GM21526 (cell line): Measurements from ENCODE around the gene PCIF1.
A peak's percentile ranks its signal among the peaks of the same experiment; 100 is the strongest.
"Not testable (repeated sequence)": the region's sequence is repeated elsewhere in the genome, so short reads cannot be mapped to it uniquely, and the experiment has no call there.

ENCODE experiments used
- ATAC-seq: cut with Tn5 transposase; IDR thresholded peaks from one replicate; pipeline ENCODE4 v1.9.1; 2021; ENCODE audit warnings: moderate library complexity; ENCODE audit not compliant: unreplicated experiment, low FRiP score

Gene PCIF1

DNA sequence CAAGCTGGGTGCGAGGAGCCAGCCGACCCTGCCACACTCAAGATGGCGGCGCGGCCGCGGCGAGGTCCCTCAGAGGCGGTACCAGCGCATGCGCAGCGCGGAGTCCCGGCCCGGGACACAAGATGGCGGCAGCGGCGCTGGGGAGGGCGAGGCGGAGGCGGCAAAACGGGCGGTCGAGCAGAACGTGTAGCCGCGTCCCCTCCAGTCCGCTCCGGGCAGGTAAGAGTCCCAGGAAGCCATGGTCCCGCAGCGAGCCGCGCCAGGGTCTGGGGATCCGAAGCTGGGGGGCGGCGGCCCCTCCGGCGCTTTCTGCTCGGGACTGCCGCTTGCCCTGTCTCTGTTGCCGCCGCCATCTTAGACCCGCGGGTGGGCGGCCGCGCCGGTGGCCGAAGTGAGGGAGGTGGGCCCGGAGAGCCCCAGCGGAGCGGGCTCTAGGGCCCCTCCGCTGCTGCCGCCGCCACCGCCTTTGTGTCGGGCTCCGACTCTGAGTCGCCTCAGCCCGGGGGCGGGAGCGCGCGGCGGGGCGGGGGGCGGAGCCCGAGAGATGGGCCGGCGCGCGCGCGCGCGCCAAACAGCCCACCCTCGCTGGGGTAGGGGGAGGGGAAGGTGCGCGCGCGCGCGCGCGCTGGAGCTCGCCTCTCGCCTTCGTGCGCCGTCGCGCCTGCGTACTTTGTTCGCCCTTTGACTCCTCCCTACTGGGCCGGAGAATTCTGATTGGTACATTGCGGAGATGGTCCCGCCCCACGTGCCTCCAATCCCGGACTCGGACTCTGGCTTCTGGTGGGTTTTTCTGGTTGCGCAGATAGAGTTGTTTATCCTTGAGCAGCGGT lies at the start of gene PCIF1:
Gene PCIF1, plus strand, starts transcription at position 98 of the 830 bp plus-strand sequence. CDS start 4,317 bp downstream, outside the sequence.
- peak; percentile 60 for ATAC-seq

DNA sequence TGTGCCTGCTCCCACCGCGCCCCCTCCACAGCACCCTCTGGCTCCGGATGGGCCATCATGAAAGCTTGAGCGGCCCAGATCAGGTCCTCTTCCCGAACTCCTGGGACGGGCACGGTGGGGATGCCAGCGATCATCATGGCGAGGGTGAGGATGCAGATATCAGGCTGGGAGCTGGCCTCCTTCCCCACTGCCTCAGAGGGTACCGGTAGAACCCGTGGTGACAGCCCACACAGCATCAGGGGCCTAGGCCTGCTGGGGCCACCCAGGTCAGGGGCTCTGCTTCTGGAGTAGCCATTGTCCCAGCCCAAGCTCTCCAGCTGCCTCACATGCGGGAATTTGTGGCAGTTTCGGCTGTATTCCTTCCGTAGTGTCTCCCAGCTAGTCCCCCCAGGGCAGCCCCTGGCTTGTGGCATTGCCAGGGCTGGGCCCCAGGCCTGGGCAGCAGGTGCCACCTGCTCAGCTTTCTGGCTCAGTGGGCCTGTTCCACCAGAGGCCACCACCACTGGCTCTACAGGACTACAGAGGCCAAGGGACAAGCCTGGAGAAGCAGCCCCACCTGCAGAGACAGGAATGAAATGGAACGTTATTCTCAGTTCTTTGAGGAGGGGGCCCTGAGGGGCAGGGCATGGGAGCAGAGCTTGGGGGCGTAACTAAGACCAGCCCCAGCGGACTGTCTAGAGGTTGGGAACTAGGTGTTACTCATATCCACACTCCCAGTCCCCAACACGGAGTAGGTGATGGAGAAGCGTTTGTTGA lies 47.7 kb upstream of the PCIF1 start:
- ATAC-seq = no peak

DNA sequence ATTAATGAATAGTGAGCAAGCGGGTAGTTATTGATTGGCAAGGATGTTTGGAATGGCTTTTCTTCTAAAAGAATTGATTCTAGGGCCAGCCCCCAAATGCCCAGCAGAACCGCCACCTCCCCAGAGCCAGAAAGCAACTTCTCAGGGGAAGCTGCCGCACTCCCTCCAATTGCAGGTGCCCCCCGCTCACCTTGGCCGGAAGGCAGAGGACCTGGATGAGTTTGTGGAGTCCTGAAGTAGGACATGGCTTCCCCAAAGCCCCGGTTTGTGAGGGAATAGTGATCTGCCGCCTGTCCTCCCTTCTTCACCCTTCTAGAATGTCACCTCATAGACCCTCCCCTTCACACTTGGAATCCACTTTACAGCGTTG lies 47.2 kb upstream of the PCIF1 start, which contains the start of gene SPATA25:
Gene SPATA25, minus strand, starts transcription at position 277 of the 370 bp plus-strand sequence. Its CDS starts 32 bp downstream, at position 245.
- no peak for ATAC-seq

DNA sequence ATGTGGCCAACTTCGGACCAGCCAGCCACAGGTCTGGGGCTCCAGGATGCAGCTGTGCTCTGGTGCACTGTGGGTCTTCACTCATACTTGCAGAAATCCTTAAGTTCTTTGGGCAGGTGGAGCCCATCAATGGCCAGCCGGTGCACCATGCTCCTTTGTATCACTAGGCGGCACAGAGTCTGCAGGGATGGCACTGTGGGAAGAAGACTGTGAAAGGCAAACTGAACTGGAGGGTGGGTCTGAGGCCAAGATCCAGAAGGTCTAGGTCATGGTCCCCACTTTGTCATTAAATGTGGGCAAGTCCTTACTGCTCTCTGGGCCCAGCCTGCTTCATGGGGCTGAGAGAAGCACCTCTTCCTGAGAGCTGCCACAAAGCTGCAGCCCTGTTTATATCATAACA lies 45.8 kb upstream of the PCIF1 start:
- no peak for ATAC-seq

DNA sequence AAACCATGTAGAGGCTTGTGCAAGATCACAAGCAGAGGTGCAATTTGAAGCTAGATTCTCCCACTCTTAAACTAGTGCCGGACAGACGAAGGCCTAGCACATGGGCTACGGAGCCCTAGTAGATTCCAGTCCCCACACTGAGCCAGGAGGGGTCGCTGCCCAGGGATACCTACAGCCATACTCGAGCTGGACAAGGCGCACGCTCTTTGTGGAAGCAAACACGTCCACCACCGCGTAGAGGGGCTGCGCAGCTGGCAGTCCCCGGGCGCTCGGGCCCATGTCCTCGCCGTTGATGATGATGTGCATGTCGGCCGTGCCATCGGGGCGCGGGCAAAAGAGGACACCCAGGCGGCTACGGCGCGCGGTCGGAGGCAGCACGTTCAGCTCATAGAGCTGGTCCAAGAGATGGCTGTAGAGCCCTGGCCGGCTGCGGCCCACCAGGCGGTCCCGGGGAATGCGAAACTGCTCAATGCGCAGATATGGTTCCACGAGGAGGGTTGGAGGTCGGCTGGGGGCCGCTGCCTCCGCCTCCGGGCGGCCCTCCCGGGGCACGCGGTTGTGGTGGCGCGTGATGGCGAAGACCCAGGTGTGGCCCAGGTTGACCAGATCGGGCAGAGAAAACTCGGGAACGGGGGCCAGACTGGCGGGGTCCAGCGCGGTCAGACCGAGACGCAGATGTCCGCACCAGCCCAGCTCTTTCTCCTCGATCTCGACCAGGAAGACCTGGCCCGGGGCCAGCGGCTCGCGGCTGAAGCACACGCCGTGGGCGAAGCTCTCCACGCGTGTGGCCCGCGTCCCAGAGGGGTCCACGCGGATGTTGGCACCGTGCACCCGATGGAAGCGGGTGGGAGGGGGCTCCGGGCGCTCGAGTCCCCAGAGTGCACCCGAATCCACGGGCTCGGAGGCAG lies 44.2 kb upstream of the PCIF1 start:
- ATAC-seq = no peak

DNA sequence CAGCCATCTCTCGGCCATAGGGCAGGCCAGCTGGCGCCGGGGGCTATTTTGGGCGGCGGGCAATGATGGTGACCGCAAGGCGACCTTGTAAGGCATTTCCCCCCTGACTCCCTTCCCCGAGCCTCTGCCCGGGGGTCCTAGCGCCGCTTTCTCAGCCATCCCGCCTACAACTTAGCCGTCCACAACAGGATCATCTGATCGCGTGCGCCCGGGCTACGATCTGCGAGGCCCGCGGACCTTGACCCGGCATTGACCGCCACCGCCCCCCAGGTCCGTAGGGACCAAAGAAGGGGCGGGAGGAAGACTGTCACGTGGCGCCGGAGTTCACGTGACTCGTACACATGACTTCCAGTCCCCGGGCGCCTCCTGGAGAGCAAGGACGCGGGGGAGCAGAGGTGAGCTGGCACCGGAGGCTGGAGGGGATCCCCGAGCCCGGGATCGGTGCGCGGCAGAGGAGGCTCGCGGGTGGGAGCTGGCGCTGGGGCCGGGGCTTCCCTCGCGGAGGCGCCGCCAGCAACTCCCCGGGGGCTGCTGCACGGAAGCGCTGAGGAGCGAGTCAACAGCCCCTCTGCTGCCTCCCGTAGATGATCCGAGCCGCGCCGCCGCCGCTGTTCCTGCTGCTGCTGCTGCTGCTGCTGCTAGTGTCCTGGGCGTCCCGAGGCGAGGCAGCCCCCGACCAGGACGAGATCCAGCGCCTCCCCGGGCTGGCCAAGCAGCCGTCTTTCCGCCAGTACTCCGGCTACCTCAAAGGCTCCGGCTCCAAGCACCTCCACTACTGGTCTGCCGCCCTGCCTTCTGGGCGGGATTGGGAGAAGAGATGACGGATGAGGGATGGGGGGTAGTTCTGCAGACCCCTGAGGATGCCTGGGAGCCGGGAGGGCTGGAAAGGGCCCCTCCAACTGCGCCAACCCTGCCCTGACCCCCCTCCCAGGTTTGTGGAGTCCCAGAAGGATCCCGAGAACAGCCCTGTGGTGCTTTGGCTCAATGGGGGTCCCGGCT lies 43.2 kb upstream of the PCIF1 start, which contains the start of the genes CTSA and NEURL2:
Gene CTSA, plus strand, starts transcription at position 351 of the 999 bp plus-strand sequence. Its CDS starts 234 bp downstream, at position 585.
Gene NEURL2, minus strand, starts transcription at position 224 of the 999 bp plus-strand sequence. Its CDS starts 217 bp downstream, at position 7.
- peak; percentile 71 for ATAC-seq

DNA sequence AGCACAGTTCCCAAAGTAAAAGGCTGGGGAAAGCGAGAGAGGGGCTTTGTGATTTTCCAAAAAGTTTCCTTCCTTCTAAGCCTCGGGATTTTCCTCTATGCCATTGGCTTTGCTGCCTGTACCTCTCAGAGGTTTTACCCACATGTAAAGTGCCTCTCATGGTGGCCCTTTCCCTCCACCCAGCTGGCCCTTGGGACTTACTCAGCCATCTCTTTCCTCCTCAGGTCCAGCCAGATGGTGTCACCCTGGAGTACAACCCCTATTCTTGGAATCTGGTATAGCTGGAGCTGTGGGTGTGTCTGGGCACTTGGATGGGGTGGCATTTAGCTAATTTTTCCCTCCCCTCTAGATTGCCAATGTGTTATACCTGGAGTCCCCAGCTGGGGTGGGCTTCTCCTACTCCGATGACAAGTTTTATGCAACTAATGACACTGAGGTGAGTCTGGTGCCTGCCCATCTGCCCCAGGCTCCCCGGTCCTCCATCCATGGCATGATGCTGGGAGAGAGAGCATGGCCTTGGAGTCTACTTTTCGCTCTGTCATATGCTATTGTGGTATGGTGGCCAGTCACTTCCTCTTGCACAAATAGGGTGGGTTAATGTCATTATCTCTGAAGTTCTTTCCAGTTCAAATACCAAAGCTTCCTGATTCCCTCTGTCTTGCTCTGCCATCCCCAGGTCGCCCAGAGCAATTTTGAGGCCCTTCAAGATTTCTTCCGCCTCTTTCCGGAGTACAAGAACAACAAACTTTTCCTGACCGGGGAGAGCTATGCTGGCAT lies 42.2 kb upstream of the PCIF1 start:
- no peak for ATAC-seq

DNA sequence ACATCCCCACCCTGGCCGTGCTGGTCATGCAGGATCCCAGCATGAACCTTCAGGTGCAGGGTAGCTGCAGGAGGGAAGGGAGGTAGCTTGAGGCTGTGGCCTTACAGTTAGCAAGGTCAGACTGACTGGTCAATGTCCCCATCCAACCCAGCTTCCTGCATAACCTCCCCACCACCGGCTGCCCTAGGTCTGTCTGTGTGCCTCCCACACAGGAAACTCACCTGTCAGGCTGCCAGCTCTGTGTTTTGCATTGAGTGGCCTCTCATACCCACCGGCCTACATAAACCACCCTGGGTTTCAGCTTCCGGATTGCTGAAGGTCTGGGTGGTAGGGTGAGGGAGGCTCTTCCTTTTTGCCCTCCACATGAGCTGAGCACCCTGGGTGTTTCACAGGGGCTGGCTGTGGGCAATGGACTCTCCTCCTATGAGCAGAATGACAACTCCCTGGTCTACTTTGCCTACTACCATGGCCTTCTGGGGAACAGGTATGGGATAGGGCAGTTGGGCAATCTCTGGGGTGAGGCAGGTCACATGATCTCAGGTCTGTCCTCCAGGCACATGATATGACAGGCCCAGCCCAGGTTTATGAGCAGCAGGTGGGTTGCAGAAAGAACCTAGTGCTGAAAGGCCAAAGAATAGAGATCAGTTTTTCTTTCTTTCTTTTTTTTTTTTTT lies 41.5 kb upstream of the PCIF1 start:
- ATAC-seq = no peak

DNA sequence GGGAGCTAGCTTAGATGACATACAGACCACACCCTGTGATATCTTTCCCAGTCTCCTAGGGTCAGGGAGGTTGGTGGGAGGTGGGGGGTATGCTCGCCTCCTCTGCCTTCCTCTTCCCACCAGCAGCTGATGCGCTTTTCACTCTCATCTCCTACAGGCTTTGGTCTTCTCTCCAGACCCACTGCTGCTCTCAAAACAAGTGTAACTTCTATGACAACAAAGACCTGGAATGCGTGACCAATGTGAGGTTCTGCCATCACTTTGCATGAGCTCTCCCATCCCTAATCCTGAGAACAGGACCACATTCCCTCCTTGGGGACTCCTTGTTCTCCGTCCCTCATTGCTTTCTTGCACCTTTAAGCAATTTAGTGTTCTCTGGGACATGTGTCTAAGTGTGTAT lies 40.7 kb upstream of the PCIF1 start:
- no peak for ATAC-seq

DNA sequence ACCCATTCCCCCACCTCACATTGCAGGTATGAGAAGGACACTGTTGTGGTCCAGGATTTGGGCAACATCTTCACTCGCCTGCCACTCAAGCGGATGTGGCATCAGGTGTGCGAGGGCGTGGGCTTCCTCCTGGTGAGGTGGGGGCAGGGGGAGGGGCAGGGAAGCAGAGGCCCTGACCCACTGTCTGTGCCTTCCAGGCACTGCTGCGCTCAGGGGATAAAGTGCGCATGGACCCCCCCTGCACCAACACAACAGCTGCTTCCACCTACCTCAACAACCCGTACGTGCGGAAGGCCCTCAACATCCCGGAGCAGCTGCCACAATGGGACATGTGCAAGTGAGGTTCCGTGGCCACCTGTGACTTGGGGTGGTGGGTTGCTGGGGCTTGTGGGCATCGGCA lies 39.7 kb upstream of the PCIF1 start:
- no peak for ATAC-seq

DNA sequence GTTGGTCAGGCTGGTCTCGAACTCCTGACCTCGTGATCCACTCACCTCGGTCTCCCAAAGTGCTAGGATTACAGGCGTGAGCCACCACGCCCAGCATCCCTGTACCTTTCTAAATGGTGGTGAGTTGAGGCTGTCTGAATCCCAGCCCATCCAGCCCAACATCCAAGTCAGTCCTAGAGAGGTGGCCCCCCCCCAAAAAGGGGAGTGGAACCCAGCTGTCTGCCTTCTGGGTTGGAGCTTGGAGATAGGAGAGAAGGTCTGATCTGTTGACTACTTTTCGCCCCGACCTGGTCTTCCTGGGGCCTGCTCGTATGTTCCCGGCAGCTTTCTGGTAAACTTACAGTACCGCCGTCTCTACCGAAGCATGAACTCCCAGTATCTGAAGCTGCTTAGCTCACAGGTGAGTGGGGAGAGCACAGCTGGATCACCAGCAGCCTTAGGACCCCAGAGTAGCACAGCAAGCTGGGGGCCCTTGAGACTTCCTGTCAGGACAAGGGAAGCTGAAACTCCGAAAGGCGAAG lies 37.8 kb upstream of the PCIF1 start:
- ATAC-seq = no peak

DNA sequence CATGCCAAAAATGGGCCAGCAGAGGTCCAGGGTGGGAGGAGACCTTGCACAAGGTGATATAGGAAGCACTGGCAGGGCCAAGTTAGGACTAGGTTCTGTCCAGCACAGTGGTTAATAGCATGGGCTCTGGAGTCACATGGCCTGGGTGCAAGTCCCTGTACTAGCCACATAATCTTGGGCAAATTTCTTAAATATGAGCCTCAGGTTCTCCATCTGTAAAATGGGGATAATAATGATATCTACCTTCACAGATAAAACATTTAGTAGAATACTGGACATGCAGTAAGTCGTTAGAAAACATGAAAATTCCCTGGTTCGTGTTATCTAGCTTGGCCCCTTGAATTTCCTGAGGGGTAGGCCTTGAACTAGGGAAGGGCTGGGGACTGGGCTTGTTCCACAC lies 37.2 kb upstream of the PCIF1 start:
- ATAC-seq = no peak

DNA sequence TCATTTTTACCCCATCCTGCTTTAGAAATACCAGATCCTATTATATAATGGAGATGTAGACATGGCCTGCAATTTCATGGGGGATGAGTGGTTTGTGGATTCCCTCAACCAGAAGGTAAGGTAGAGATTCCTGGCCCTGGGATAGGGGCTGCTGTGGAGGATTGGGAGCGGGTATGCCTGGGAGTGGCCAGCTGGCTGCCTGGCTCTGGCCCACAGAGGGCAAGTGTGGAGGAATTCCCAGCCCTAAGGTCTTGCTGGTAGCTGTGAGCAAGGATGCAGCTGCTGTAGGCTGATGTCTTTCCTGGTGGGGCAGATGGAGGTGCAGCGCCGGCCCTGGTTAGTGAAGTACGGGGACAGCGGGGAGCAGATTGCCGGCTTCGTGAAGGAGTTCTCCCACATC lies 36.8 kb upstream of the PCIF1 start:
- ATAC-seq = no peak

DNA sequence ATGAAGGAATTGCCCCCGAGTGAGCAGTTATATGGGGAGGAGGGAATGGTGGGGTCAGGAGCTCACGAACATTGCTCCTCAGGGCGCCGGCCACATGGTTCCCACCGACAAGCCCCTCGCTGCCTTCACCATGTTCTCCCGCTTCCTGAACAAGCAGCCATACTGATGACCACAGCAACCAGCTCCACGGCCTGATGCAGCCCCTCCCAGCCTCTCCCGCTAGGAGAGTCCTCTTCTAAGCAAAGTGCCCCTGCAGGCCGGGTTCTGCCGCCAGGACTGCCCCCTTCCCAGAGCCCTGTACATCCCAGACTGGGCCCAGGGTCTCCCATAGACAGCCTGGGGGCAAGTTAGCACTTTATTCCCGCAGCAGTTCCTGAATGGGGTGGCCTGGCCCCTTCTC lies 36.2 kb upstream of the PCIF1 start:
- ATAC-seq = no peak

DNA sequence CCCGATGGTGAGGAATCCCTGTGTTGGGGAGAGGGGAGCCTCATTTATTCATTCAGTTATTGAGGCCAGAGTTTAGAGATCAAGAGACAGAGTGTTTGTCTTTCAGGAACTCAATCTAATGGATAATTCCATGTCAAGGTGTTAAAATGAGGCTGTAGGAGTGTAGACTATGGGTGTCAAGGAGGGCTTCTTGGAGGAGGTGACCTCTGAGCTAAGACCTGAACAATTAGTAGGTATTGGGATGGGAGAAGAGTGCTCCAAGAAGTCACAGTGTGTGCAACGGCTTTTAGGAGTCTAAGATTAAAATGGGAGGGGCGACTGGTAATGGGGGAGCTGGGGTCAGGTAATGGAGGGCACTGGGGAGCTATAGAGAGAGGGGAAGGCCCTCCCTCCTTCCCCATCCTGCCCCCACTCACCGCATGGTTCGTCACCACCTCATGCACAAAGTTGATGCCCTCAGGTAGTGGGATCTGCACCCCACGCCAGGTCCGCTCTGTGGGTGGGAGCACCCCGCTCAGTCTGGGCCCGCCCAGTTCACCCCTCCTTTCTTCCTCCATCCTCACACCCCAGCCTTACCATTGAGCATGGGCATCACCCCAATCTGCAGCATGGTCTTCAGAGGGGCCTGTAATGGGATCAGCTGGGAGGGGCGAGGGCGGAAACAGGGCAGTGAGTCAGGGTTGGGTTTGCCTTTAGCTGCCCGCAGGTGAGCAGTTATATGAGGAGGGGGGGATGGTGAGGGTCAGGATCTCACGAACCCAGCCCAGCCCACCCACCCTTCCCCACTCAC lies 35.2 kb upstream of the PCIF1 start:
- ATAC-seq = no peak

DNA sequence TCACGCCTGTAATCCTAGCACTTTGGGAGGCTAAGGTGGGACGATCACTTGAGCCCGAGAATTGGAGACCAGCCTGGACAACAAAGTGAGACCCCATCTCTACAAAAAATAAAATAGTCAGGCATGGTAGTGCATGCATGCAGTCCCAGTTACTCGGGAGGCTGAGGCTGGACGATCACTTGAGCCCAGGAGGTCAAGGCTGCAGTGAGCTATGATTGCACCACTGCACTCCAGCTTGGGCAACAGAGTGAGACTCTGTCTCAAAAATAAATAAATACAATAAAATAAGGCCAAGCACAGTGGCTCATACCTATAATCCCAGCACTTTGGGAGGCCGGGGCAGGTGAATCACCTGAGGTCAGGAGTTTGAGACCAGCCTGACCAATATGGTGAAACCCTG lies 33.2 kb upstream of the PCIF1 start:
- not testable (repeated sequence) for ATAC-seq

DNA sequence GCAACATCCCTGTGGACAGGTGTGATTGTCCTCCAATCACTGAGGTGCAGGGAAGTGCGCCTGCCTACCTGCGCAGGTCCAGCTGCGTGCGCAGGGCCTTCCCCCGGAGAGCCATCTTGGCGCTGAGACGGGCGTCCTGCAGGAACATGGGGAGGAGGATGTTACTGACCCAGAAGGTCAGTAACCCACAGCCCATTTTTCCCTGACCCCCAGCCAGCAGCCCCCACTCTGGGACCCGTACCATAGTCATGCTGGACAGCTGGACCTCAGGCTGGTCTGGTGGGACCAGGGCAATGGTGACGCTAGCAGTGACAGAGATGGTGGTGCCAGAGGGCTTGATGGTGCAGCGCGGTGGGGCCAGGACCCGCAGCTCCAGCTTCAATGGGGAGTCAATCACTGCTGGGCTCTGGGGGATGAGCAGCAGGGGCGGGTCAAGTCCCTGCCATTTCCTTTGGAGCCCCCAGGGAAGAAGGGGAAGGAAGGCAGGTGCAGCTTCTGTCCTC lies 32.2 kb upstream of the PCIF1 start:
- no peak for ATAC-seq
